OCI-LY7 (cell line): Measurements from ENCODE around the gene CEP120. TPM values are rescaled to one million over a fixed set of nuclear protein-coding genes. Genes with fewer than 3 reads are reported as not detected.
A peak's percentile ranks its signal among the peaks of the same experiment; 100 is the strongest.

Source experiments
- BruUV-seq: library from RNA; stranded (reverse); fragments of 400-500 nt; replicated peaks from 2 replicates; lab custom pipeline; 2021; lab: Mats Ljungman, UMichigan
- CTCF ChIA-PET: fragments of 300-600 bp; sonication (Branson Sonifier 250); formaldehyde crosslinking; loops from one replicate; lab custom pipeline; 2022; ENCODE audit warnings: antibody characterized with exemption; ENCODE audit not compliant: unreplicated experiment; lab: Charles Lee
- POLR2A ChIA-PET: fragments of 300-600 bp; sonication (Branson Sonifier 250); formaldehyde crosslinking; loops from one replicate; lab custom pipeline; 2022; ENCODE audit warnings: antibody characterized with exemption; lab: Charles Lee
- DNase-seq: peaks from one replicate; pipeline ENCODE4 v3.0.0-alpha.2; 2015; ENCODE audit warnings: low spot score
- H2AFZ ChIP-seq: fragments of 200-600 bp; sonication (generic), shearing (Covaris generic); 2 replicates; pipeline ENCODE4 v1.6.1; 2014; ENCODE audit warnings: mild to moderate bottlenecking, antibody characterized with exemption, low read length, moderate library complexity
- H3K27ac ChIP-seq: fragments of 200-600 bp; sonication (generic); 2 replicates; pipeline ENCODE4 v1.5.1; 2014; ENCODE audit warnings: mixed run types, low read depth, mild to moderate bottlenecking, moderate library complexity, low read length, inconsistent platforms; ENCODE audit not compliant: poor library complexity, severe bottlenecking
- H3K36me3 ChIP-seq: fragments of 200-600 bp; sonication (generic); 2 replicates; pipeline ENCODE4 v1.6.1; 2014; ENCODE audit warnings: mild to moderate bottlenecking, antibody characterized with exemption, low read length, moderate library complexity, mixed read lengths; ENCODE audit not compliant: insufficient read depth
- H3K4me1 ChIP-seq: fragments of 200-600 bp; sonication (generic); 2 replicates; pipeline ENCODE4 v1.5.1; 2014; ENCODE audit warnings: mild to moderate bottlenecking, low read length; ENCODE audit not compliant: insufficient read depth, poor library complexity, severe bottlenecking
- H3K4me2 ChIP-seq: fragments of 200-600 bp; sonication (generic); 2 replicates; pipeline ENCODE4 v1.6.1; 2014; ENCODE audit warnings: mild to moderate bottlenecking, low read length
- H3K4me3 ChIP-seq: fragments of 200-600 bp; sonication (generic); 2 replicates; pipeline ENCODE4 v1.5.1; 2014; ENCODE audit warnings: mild to moderate bottlenecking, low read depth, low read length; ENCODE audit not compliant: poor library complexity, severe bottlenecking
- H3K79me2 ChIP-seq: fragments of 200-600 bp; sonication (generic); 2 replicates; pipeline ENCODE4 v1.6.1; 2016; ENCODE audit warnings: low read depth, mild to moderate bottlenecking, low read length, moderate library complexity, mixed read lengths; ENCODE audit not compliant: insufficient read depth
- H3K9me2 ChIP-seq: fragments of 200-600 bp; sonication (generic); 2 replicates; pipeline ENCODE4 v1.6.1; 2016; ENCODE audit warnings: mild to moderate bottlenecking, low read length, mixed read lengths; ENCODE audit not compliant: insufficient read depth
- H3K9me3 ChIP-seq: fragments of 200-600 bp; sonication (generic); 2 replicates; pipeline ENCODE4 v1.6.1; 2014; ENCODE audit warnings: mild to moderate bottlenecking, mixed run types, low read length, mixed read lengths
- H4K20me1 ChIP-seq: fragments of 200-600 bp; sonication (generic); 2 replicates; pipeline ENCODE4 v1.6.1; 2014; ENCODE audit warnings: mild to moderate bottlenecking, antibody characterized with exemption, low read length, moderate library complexity, mixed read lengths; ENCODE audit not compliant: insufficient read depth
- CTCF ChIP-seq: fragments of 200-600 bp; sonication (generic); conservative IDR thresholded peaks from 2 replicates; pipeline ENCODE4 v1.5.1; 2014; ENCODE audit warnings: mild to moderate bottlenecking, antibody characterized with exemption, low read length, moderate library complexity, mixed read lengths
- EZH2phosphoT487 ChIP-seq: fragments of 200-600 bp; sonication (generic); IDR thresholded peaks from 2 replicates; pipeline ENCODE4 v1.6.1; 2018; ENCODE audit warnings: low read depth, borderline replicate concordance, mild to moderate bottlenecking, mixed run types, antibody characterized with exemption, low read length, moderate library complexity, mixed read lengths
- intact Hi-C: fragments of 100-400 bp; cut with micrococcal nuclease; formaldehyde crosslinking; loops from one replicate; pipeline ENCODE4 v1.10.0; 2022; ENCODE audit not compliant: unreplicated experiment
- total RNA-seq, 2 experiments: library from RNA; depleted of rRNA in 1 of 2; stranded (reverse); fragments of >200 nt in 1 of 2; shearing (Covaris generic) in 1 of 2; gene quantifications; 2 replicates each; pipeline ENCODE4 v1.2.3, GENCODE V29; 2014 to 2022

CEP120 gene
- total RNA-seq, 2 experiments from 2014 or later: 18.0 to 23.8 TPM

- Histone ChIP-seq H3K27ac (no peak overlapping the region), H2AFZ (no peak overlapping the region), H3K36me3 (peaks cover 53% of the 10 kb centered on the region), H3K9me2 (no peaks in the 10 kb centered on the region), H3K4me1 (no peaks in the 10 kb centered on the region), H4K20me1 (peaks cover 4% of the 10 kb centered on the region; the same call in 1 of the 2 replicates), H3K79me2 (no peaks in the 10 kb centered on the region), H3K4me3 (no peak overlapping the region), H3K4me2 (no peak overlapping the region), H3K9me3 (no peaks in the 10 kb centered on the region)
- ChIA-PET CTCF (no interaction called here), POLR2A (interaction anchor here (0.8 to 1.2 kb wide), 4 partner anchors 11 to 54 kb away, joined by 3 to 4 read pairs (median 4); no protein-coding TSS in a partner anchor)
- intact Hi-C loops: loop anchor here (10.0 kb wide), 1 partner anchor 245 kb away; no protein-coding TSS in a partner anchor
- no TSS peak for BruUV-seq
- DNase-seq: no peak
- TF ChIP-seq CTCF (no peak), EZH2phosphoT487 (no peak)
Observed at GRCh38 chr5:123369371-123369968, 53.7 kb downstream of the CEP120 start.

- no peak overlapping the region for H3K4me3 ChIP-seq
- peaks cover 50% of the 10 kb centered on the region for H3K36me3 ChIP-seq
- no peaks in the 10 kb centered on the region for H3K79me2 ChIP-seq
- intact Hi-C loops: loop anchor here (10.0 kb wide), 1 partner anchor 247 kb away; no protein-coding TSS in a partner anchor
- H3K9me3 ChIP-seq: no peaks in the 10 kb centered on the region
- DNase-seq: peak; percentile 38
- ChIA-PET POLR2A (interaction anchor here (0.9 to 1.3 kb wide), 5 partner anchors 9 to 1449 kb away, joined by 3 to 4 read pairs (median 3); no protein-coding TSS in a partner anchor), CTCF (no interaction called here)
- no TSS peak for BruUV-seq
- no peak overlapping the region for H3K27ac ChIP-seq
- no peaks in the 10 kb centered on the region for H3K4me1 ChIP-seq
- TF ChIP-seq CTCF (peak; percentile 76), EZH2phosphoT487 (no peak)
- peaks cover 4% of the 10 kb centered on the region; the same call in 1 of the 2 replicates for H4K20me1 ChIP-seq
- no peak overlapping the region for H3K4me2 ChIP-seq
- no peaks in the 10 kb centered on the region for H3K9me2 ChIP-seq
- H2AFZ ChIP-seq: no peak overlapping the region
Observed at GRCh38 chr5:123367739-123368138, 55.5 kb downstream of the CEP120 start.

GRCh38 chr5:123365156-123365555, 58.0 kb downstream of the CEP120 start:
- Histone ChIP-seq H3K79me2 (no peaks in the 10 kb centered on the region), H3K27ac (no peak overlapping the region), H3K36me3 (peaks cover 52% of the 10 kb centered on the region), H3K4me2 (no peak overlapping the region), H3K9me2 (no peaks in the 10 kb centered on the region), H2AFZ (no peak overlapping the region), H3K9me3 (no peaks in the 10 kb centered on the region), H3K4me3 (no peak overlapping the region), H3K4me1 (no peaks in the 10 kb centered on the region), H4K20me1 (peaks cover 4% of the 10 kb centered on the region; the same call in 1 of the 2 replicates)
- BruUV-seq: no TSS peak
- POLR2A ChIA-PET: no interaction called here
- intact Hi-C loops: loop anchor here (10.0 kb wide), 1 partner anchor 250 kb away; no protein-coding TSS in a partner anchor
- CTCF ChIA-PET: no interaction called here
- TF ChIP-seq EZH2phosphoT487: no peak
- TF ChIP-seq CTCF: no peak
- no peak for DNase-seq
